Immature natural killer cell (primary cell): ENCODE measurements around the gene DDX1. TPM values are rescaled to one million over a fixed set of nuclear protein-coding genes. Genes with fewer than 3 reads are reported as not detected.

Experiments
- DNase-seq, 3 donors: peaks; one replicate each; pipeline ENCODE4 v3.0.0; 2022; ENCODE audit warnings: mixed read lengths in 1 of 3
- H3K27ac Mint-ChIP-seq, 6 donors: one replicate each; pipeline ENCODE4 v1.8.0; 2020; ENCODE audit warnings: mixed read lengths in 6 of 6, mild to moderate bottlenecking in 5 of 6, inconsistent platforms in 4 of 6, moderate library complexity in 3 of 6
- H3K27me3 Mint-ChIP-seq, 3 donors: one replicate each; pipeline ENCODE4 v1.8.0; 2020 to 2021; ENCODE audit warnings: low read depth in 3 of 3, mild to moderate bottlenecking in 3 of 3, mixed read lengths in 3 of 3, moderate library complexity in 3 of 3, inconsistent platforms in 1 of 3
- H3K36me3 Mint-ChIP-seq, 3 donors: one replicate each; pipeline ENCODE4 v1.8.0; 2020; ENCODE audit warnings: mixed read lengths in 3 of 3, inconsistent platforms in 2 of 3, mild to moderate bottlenecking in 2 of 3
- H3K4me1 Mint-ChIP-seq, 2 donors: one replicate each; pipeline ENCODE4 v1.8.0; 2020; ENCODE audit warnings: inconsistent platforms in 2 of 2, mild to moderate bottlenecking in 2 of 2, mixed read lengths in 2 of 2, moderate library complexity in 1 of 2
- H3K4me3 Mint-ChIP-seq, 5 donors: one replicate each; pipeline ENCODE4 v1.8.0; 2020; ENCODE audit warnings: mild to moderate bottlenecking in 5 of 5, mixed read lengths in 5 of 5, inconsistent platforms in 3 of 5, moderate library complexity in 3 of 5
- H3K9me3 Mint-ChIP-seq, 6 donors: one replicate each; pipeline ENCODE4 v1.8.0; 2020; ENCODE audit warnings: mild to moderate bottlenecking in 6 of 6, mixed read lengths in 6 of 6, inconsistent platforms in 4 of 6, moderate library complexity in 3 of 6
- polyA plus RNA-seq, 3 donors: library from polyadenylated mRNA; unstranded; fragments of 300-500 nt; fragmentation: Illumina TruSeq; gene quantifications; one replicate each; pipeline ENCODE4 v1.2.3, GENCODE V29; 2021

The DDX1 gene
- polyA plus RNA-seq, 3 donors from 2014 or later = 34.1 to 51.9 (median 47.9) TPM

DNA sequence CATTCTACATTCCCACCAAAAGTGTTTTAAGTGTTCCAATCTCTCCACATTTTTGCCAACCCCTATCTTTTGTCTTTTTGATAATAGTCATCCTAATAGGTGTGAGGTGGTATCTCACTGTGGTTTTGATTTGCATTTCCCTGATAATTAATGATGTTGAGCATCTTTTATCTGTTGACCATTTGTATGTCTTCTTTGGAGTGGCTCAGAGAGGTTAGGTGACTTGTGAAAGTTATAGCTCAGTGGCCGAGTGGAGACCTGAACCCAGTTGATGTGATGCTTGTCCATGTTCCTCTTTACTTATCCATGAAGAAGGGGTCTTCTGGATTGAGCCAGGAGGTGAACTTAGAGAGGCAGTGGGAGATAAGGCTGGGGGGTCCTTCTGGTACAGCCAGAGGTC lies 78.8 kb downstream of the DDX1 start:
- DNase-seq = no peak
- no peak overlapping the region for H3K4me3 Mint-ChIP-seq
- H3K9me3 Mint-ChIP-seq = no peaks in the 10 kb centered on the region
- no peak overlapping the region for H3K27ac Mint-ChIP-seq
- H3K4me1 Mint-ChIP-seq = no peaks in the 10 kb centered on the region
- H3K36me3 Mint-ChIP-seq = no peaks in the 10 kb centered on the region
- peaks cover 0 to 6% (median 2%) of the 10 kb centered on the region in 3 donors for H3K27me3 Mint-ChIP-seq

DNA sequence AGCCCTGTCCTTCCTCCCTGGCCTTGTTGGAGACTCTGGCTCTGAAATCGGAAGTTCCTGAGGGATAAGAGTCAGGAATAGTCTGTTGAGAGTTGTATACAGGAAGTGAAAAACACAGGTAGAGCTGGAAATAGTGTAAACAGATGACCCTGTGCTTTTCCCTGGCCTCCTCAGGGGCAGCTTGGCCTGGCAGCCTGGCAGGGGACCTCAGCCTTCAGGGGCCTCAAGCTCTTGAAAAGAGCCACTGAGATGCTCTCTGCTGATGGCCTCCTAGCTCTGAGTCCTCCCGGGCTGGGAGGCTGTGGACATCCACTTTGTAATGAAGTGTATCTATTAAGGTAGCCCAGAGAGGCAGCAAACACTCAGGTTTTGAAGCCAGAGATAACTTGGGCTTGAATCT lies 79.3 kb downstream of the DDX1 start:
- H3K4me3 Mint-ChIP-seq = no peak overlapping the region
- no peaks in the 10 kb centered on the region for H3K4me1 Mint-ChIP-seq
- H3K9me3 Mint-ChIP-seq = no peaks in the 10 kb centered on the region
- H3K36me3 Mint-ChIP-seq = no peaks in the 10 kb centered on the region
- H3K27ac Mint-ChIP-seq = no peak overlapping the region
- peaks cover 0 to 6% (median 2%) of the 10 kb centered on the region in 3 donors for H3K27me3 Mint-ChIP-seq
- DNase-seq = no peak

DNA sequence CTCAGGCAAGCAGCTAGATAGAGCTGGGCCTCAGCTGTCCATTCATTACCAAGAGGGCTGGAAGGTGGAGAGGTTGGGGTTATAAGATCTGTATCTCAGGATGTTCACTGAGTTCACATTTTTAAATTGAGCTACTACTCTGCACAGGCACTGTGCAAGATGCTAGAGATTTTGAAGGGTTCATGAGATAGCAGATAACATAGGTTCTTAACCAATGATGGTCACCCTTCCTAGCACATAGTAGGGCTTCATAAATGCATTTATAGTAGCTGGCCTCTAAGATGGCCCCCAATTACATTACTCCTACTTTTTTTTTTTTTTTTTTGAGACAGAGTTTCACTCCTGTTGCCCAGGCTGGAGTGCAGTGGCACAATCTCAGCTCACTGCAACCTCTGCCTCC lies 79.7 kb downstream of the DDX1 start:
- H3K9me3 Mint-ChIP-seq = no peaks in the 10 kb centered on the region

DNA sequence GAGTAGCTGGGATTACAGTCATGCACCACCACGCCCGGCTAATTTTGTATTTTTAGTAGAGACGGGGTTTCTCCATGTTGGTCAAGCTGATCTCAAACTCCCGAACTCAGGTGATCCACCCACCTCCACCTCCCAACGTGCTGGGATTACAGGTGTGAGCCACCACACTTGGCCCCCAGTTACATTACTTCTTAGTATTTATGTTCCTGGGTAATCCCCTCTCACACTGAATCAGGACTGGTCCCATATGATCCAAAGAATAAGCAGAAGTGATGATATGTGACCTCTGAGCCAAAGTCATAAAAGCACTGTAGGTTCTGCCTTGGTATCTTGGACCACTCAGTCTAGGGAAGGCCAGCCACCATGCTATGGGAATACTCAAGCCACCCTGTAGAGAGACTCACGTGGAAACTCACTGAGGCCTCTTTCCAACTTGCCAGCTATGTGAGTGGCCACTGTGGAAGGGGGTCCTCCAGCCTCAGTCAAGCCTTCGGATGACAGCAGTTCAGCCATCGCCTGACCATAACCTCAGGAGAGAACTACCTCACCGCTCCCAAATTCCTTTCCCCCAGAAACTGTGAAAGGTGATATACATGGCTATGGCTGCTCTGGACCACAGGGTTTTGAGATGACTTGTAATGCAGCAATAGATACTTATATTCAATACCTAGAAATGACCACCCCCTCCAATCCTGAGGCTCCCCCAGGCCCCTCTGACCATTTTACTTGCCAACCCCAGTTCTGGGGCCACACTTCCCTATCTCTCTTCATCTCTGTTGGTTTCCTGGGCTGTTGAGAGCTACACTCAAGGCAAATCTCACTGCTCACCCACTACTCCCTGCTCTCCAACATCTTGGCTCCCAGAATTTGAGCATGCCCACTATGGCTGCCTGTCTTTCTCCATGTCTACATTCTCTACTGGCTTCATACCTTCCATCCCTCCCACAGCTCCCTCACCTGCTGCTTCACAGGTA lies 80.5 kb downstream of the DDX1 start:
- Mint-ChIP-seq H3K4me3 (no peak overlapping the region), H3K9me3 (no peaks in the 10 kb centered on the region), H3K27me3 (peaks cover 0 to 6% (median 2%) of the 10 kb centered on the region in 3 donors), H3K36me3 (no peaks in the 10 kb centered on the region), H3K27ac (no peak overlapping the region), H3K4me1 (no peaks in the 10 kb centered on the region)
- DNase-seq = no peak

More for the DNA sequence above, 79.7 kb downstream of the DDX1 start:
- Mint-ChIP-seq H3K4me3 (no peak overlapping the region), H3K27me3 (peaks cover 0 to 6% (median 2%) of the 10 kb centered on the region in 3 donors), H3K27ac (no peak overlapping the region), H3K4me1 (no peaks in the 10 kb centered on the region), H3K36me3 (no peaks in the 10 kb centered on the region)
- no peak for DNase-seq

DNA sequence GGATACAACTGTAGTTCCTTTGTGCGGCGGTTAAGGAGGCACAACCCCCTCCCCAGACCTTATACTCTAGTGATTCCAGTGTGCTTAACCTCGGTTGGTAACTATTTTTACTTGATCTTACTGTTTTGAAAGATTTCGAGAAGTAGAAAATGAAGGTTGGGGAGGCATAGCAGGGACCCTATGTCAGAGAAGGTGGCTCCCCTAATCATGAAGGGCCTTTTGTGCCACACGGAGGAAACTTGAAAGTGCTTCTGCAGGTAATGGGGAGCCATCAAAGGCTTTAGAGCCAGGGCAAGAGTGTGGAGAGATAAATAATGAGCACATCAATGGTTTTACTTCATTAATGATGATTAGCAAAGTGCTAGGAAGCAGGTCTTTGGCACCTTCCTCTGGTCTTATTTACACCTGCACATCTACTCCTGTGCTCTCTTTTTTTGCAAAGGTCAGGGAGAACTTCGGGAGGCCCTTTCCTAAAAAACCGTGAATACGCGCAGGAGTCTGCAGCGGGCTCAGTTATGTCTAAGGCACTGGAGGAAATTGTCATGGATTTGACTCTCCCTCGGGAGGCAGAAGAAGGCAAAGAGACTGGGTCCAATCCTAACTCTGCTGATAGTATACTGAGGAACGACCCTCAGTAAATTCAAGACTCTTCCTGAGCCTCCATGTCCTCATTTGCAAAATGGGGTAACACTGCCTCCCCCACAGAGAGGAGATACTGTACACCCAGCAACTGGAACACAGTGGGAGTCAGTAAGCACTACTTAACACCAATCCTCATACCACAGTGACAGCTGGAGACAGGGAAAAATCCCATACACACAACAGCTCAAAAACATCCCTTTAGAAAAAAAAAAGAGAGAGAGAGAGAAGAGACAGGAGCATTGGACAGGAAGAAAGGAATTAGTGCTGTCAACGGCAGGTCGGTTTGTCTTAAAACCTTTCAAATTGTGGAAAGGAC lies 81.6 kb downstream of the DDX1 start:
- no peak overlapping the region for H3K4me3 Mint-ChIP-seq
- H3K9me3 Mint-ChIP-seq = no peaks in the 10 kb centered on the region
- H3K36me3 Mint-ChIP-seq = no peaks in the 10 kb centered on the region
- H3K27me3 Mint-ChIP-seq = peaks cover 2 to 6% (median 2%) of the 10 kb centered on the region in 3 donors
- H3K4me1 Mint-ChIP-seq = no peaks in the 10 kb centered on the region
- no peak overlapping the region for H3K27ac Mint-ChIP-seq
- DNase-seq = no peak

DNA sequence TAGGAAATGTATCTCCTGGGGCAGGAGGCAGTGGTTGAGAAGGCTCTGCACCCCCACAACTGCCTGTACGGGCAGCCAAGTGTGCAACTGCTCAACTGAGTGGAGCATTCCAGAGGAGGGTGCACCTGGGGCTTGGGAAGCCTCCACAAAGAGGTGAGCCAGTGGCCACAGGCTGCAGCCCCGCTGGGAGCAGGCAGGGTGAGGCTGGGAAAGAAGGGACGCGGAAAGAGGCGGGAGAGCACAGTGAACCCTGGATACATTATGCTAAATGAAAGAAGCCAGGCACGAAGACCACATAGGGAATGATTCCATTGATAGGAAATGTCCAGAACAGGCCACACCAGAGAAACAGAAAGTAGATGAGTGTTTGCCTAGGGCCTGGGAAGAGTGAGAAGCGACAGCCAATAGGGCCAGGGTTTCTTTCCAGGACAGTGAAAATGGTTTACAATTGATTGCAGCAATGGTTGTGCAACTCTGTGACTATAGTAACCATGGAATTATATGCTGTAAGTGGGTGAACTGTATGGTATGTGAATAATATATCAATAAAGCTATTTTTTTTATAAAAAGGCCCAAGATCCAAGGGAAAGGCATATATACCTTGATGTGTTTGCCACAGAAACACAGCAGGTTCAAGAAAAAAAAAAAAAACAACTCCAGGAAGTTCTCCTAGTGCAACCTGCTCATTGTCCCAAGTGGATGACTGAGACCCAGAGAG lies 82.4 kb downstream of the DDX1 start:
- peaks cover 2 to 6% (median 2%) of the 10 kb centered on the region in 3 donors for H3K27me3 Mint-ChIP-seq
- no peaks in the 10 kb centered on the region for H3K36me3 Mint-ChIP-seq
- no peak overlapping the region for H3K4me3 Mint-ChIP-seq
- H3K9me3 Mint-ChIP-seq = no peaks in the 10 kb centered on the region
- no peak for DNase-seq
- no peak overlapping the region for H3K27ac Mint-ChIP-seq
- H3K4me1 Mint-ChIP-seq = no peaks in the 10 kb centered on the region

DNA sequence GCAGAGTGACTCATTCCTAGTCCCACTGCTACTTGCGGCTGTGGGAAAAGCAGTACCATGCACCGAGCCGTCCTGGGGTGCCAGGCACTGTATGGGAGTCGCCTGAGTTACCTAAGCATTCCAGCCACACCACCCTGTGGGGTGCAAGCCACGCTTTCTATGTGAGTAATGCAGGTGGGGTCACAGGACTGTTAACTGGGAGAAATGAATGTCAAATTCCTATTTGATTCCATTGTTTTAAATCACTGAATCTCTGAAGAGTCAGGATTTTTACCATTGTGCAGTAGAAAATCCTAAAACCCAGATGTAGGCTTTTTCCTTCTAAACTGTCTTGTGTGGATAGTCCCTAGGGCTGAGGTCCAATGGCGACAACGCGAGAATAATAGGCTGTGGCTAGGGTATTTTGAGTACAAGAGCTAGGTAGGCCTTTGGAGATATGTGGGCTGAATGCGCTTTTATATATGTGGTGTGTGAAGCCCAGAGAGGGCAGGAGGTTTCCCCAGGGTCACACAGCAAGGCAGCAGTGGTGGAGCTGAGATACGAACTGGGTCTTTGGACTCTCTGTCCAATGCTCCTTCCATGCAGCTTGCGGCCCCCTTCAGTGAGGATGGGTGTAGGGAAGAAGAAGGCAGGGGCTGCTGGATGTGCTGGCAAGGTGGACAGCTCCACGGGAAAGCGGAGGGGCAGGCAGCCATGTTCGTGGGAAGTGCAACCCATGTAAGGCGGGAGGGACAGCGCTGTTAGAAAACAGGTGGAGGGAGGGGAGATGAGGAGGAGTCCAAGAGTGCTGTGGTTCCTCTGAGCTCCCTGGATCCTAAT lies 83.2 kb downstream of the DDX1 start:
- H3K27ac Mint-ChIP-seq = no peak overlapping the region
- H3K27me3 Mint-ChIP-seq = peaks cover 2 to 4% (median 2%) of the 10 kb centered on the region in 3 donors
- no peaks in the 10 kb centered on the region for H3K36me3 Mint-ChIP-seq
- H3K9me3 Mint-ChIP-seq = no peaks in the 10 kb centered on the region
- no peak for DNase-seq
- H3K4me3 Mint-ChIP-seq = no peak overlapping the region
- H3K4me1 Mint-ChIP-seq = no peaks in the 10 kb centered on the region

DNA sequence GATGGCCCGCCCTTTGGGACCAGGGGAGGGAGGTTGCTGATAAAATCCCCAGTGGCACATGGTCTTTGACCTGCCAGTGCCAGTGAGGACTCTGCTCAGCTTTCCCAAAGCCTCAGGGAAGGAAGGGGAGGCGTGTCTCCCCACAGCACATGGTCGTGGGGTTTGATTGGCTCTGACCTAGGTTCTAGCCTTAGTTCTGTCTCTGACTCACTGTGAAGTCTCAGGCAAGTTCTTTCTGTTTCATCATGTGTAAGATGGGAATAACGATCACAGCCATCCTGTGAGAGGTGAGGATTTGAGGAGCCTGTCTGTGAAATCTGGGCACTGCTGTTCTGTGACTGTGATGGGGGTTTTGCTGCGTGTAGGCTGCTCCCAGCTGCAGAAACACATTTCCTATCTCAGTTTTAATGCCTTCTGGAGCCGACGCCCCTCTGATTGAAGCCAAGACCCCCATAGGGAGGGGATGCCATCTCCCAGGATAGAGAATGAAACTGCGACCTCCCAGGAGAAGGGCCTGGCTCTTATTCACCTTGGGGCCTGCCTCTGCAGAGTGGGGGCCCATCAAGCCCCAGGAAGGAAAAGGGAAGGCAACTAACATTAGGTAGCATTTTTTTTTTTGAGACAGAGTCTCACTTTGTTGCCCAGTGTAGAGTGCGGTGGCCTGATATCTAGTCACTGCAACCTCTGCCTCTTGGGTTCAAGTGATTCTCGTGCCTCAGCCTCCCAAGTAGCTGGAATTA lies 84.0 kb downstream of the DDX1 start:
- no peak overlapping the region for H3K27ac Mint-ChIP-seq

DNA sequence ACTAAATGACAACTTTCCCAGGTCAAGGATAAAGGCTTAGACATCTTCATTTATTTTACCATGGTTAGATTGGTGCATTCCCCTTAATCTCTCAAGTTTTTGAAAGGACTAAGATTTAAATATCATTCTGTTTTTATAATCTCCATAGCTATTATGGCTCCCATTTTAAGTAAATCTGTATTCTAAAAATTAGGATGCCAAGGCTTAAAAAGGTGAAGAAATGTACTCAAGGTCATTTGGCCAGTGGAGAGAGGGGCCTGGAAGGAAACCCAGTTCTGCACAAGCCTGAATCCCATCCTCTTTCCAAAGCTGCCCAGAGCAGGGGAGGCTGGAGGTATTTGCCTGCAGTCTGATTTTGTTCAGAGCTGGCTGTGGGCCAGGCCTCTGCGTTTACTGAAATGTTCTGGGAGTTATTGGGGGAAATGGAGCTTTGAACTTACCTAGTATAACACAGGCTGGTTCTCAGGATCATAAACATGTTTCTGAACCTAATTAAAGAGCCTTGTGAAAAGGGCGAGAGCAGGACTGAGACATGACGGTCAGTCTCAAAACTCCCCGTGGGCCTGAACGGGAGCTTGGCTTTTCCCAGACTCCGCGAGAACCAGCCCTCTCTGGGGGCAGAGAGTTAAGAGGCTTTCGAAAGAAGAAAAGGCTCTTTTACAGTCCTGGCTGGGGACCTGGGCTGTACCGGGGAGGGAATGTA lies 85.6 kb downstream of the DDX1 start:
- Mint-ChIP-seq H3K27ac (no peak overlapping the region), H3K4me3 (no peak overlapping the region), H3K27me3 (peaks cover 2 to 6% (median 2%) of the 10 kb centered on the region in 3 donors), H3K36me3 (no peaks in the 10 kb centered on the region), H3K9me3 (no peaks in the 10 kb centered on the region), H3K4me1 (no peaks in the 10 kb centered on the region)
- no peak for DNase-seq

More for the DNA sequence above, 84.0 kb downstream of the DDX1 start:
- no peaks in the 10 kb centered on the region for H3K9me3 Mint-ChIP-seq
- H3K4me1 Mint-ChIP-seq = no peaks in the 10 kb centered on the region
- no peaks in the 10 kb centered on the region for H3K36me3 Mint-ChIP-seq
- no peak for DNase-seq
- H3K27me3 Mint-ChIP-seq = peaks cover 2 to 4% (median 2%) of the 10 kb centered on the region in 3 donors
- H3K4me3 Mint-ChIP-seq = no peak overlapping the region

DNA sequence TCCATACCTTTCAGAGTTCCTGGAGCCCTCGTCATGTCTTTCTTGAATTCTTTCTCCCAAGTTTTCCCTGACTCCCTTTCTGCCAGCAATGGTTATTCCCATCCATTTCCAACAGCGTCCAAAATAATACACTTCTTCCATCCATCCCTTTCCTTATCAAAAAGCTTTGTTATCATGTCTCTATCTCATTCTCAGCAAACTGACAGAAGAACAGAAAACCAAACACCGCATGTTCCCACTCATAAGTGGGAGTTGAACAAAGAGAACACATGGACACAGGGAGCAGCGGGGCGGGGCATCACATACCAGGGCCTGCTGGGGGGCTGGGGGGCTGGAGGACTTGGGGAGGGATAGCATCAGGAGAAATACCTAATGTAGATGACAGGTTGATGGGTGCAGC lies 86.7 kb downstream of the DDX1 start:
- Mint-ChIP-seq H3K27ac (no peak overlapping the region), H3K36me3 (no peaks in the 10 kb centered on the region), H3K9me3 (no peaks in the 10 kb centered on the region), H3K4me3 (no peak overlapping the region), H3K4me1 (no peaks in the 10 kb centered on the region), H3K27me3 (peaks cover 0 to 6% (median 2%) of the 10 kb centered on the region in 3 donors)
- no peak for DNase-seq

DNA sequence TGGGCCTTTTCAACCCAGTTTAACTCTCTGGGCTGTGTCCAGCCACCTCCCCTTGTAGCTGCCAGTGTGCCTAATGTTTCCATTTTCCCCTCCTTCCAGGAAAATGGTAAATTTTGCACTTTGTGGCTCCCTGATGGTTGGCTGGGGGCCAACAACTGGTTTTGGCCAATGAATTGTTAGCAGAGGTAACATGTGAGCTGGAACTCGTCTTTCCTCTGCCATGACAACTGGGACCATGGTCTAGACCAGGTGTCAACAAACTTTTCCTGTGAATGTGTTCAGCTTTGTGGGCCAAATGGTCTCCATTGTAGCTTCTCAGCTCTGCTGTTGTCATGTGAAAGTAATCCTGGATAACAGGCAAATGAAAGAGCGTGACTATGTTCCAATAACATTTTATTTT lies 87.2 kb downstream of the DDX1 start:
- Mint-ChIP-seq H3K36me3 (no peaks in the 10 kb centered on the region), H3K9me3 (no peaks in the 10 kb centered on the region), H3K27me3 (peaks cover 0 to 6% (median 2%) of the 10 kb centered on the region in 3 donors), H3K4me1 (no peaks in the 10 kb centered on the region), H3K4me3 (no peak overlapping the region), H3K27ac (no peak overlapping the region)
- no peak for DNase-seq

DNA sequence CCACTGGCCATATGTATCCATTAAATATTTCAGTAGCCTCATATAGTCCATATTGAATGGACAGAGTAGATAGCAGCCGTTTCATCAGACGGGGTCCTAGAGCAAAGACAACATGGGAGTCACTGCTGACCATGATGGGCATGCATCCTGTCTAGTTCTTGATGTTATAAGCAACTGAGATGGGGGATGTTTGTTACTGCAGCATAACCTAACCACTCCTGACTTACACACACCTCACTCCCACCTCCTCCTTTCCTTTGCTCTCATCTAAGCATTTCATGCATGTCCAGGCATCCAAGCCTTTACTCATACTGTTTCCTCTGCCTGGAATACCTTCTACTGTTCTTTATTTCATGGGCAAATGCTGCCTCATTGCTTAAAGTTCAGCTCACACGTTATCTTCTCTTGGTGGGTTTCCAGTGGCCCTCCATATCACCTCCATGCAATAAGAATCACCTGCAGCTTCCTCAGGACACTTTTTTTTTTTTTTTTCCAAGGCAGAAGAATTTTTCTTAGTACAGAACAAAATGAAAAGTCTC lies 87.8 kb downstream of the DDX1 start:
- Mint-ChIP-seq H3K36me3 (no peaks in the 10 kb centered on the region), H3K9me3 (no peaks in the 10 kb centered on the region), H3K4me3 (no peak overlapping the region), H3K27ac (no peak overlapping the region), H3K4me1 (no peaks in the 10 kb centered on the region), H3K27me3 (peaks cover 0 to 6% (median 2%) of the 10 kb centered on the region in 3 donors)
- no peak for DNase-seq
